Measurements from ENCODE around the gene APC2. TPM values are rescaled to one million over a fixed set of nuclear protein-coding genes. Genes with fewer than 3 reads are reported as not detected.
A peak's percentile ranks its signal among the peaks of the same experiment; 100 is the strongest.

APC2 gene
- total RNA-seq, 1 experiment from 2014 or later, result not detected

DNA sequence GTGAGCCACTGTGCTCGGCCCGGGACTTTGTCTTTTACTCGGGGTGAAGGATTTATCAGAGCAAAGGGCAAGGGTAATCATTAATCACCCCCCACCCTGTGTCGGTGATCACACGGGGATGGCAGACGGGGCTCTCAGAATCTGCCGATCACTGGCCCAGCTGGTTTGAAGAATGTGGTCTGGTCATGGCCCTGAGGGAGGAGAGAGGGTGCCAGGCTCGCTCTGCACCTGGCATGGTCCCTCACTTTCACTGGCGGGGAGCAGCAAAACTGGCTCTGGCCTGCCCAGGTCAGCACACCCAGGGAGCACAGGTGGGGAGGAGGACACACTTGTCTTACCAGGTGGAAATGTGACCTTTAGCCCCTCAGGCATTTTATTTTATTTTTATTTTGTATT, 51.3 kb downstream of the APC2 start:
- DNase-seq (ENCODE audit: low read depth), result no peak
- in situ Hi-C loops (cut with HindIII; ENCODE audit: low pct_unique_long_range_greater_than_20kb, low sequenced_read_pairs), result no loop called here

DNA sequence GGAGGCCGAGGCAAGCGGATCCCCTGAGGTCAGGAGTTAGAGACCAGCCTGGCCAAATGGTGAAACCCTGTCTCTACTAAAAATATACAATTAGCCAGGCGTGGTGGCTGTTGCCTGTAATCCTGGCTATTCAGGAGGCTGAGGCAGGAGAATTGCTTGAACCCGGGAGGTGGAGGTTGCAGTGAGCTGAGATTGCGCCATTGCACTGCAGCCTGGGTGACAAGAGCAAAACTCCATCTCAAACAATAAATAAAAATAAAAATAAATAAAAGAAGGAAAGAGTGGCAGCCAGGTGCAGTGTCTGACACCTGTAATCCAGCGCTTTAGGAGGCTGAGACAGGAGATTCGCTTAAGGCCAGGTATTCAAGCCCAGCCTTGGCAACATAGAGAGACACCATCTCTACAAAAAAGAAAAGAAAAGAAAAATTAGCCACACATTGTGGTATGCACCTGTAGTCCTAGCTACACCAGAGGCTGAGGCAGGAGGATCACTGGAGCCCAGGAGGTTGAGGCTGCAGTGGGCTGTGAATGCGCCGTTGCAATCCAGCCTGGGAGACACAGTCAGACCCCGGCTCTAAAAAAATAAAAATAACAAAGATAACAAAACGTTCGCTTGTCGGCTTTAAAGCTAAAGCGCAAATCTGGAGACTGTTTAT, 52.6 kb downstream of the APC2 start:
- in situ Hi-C loops (cut with HindIII; ENCODE audit: low pct_unique_long_range_greater_than_20kb, low sequenced_read_pairs), result no loop called here
- DNase-seq (ENCODE audit: low read depth), result no peak

DNA sequence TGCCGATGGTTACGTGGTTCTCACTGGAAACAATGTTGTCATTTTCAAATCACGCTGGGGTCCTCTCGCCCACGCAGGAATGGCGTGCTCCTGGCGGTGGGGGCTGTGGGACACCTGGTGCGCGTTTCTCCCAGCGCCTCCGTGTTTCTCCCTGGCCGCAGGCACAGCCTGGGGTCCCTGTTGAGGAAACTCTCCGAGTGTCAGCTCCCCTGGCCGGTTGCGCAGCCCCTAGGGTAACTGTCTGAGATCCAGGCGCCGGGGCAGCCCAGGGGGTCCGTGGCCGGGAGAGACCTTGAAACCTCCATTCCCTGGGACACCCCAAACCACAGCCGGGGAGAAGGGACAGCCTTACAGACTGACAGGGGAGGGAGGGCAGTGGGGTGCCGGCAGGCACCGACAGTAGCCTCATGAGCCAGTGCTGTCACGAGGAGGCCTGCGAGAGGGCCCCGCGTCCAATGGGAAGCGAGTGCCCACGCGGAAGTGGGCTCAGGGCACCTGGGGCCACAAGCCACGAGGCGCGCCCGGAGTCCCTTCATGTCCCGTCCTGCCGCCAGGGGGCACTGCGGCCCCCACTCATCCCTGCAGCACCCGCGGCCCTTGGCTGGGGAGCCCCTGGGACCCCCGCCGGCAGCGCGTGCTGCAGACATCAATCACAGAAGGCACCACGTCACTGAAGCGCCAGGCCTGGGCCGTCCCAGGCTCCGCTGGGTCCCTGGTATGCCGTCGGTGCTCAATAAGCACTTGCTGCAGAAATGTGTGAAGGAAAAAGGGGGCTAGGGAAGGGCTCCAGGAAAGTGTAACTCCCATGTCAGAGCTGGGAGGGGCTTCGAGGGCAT, 53.4 kb downstream of the APC2 start:
- DNase-seq (ENCODE audit: low read depth), result no peak
- in situ Hi-C loops (cut with HindIII; ENCODE audit: low pct_unique_long_range_greater_than_20kb, low sequenced_read_pairs), result no loop called here

DNA sequence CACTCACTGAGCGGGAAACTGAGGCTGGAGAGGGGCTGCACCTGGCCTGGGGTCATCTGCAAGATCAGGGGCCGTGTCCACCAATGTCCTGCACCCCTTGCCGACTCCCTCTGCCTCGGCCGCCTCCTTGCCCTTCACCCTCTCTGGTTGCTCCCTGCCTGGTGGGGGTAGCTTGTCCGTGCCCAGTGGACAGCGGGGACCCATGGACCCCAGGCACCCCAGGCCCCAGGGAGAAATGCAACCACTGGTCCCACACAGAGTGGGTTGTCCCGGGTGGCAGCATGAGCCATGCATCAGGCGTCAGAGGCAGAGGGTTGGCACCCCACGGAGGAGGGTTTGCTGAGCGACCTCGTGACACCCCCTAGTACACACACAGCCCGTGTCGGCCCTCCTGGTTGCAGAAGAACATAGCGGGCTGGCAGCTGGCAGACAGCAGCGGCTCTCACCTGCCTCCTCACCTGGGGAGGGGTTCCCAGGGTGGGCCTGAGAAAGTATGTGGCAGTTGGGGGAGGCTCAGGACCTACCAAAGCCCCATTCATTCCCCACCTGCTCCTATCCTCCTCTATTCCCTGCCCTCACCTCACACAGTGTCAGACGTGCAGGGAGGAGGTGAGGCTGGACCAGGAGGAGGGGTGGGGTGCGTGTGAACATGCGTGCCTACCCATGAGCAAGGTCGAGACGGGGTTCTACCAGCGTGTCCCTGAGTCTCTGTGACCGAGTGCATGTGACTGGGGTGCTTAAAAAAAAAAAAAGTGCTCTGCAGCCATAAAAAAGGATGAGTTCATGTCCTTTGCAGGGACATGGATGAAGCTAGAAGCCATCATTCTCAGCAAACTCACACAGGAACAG, 54.2 kb downstream of the APC2 start:
- no peak for DNase-seq (ENCODE audit: low read depth)
- in situ Hi-C loops (cut with HindIII; ENCODE audit: low pct_unique_long_range_greater_than_20kb, low sequenced_read_pairs), result no loop called here

DNA sequence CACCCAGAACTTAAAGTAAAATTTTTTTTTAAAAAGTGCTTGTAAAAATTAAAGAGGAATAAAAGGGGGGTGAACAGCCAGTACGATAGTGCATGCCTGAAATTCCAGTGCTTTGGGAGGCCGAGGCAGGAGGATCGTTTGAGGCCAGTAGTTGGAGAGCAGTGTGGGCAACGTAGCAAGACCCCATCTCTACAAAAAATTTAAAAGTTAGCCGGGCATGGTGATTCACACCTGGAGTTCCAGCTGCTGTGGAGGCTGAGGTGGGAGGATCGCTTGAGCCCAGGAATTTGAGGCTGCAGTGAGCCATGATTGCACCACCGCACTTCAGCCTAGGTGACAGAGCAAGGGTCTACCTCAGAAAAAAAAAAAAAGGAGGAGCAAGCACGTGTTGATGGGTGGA, 55.1 kb downstream of the APC2 start:
- DNase-seq (ENCODE audit: low read depth), result no peak
- in situ Hi-C loops (cut with HindIII; ENCODE audit: low pct_unique_long_range_greater_than_20kb, low sequenced_read_pairs), result no loop called here

DNA sequence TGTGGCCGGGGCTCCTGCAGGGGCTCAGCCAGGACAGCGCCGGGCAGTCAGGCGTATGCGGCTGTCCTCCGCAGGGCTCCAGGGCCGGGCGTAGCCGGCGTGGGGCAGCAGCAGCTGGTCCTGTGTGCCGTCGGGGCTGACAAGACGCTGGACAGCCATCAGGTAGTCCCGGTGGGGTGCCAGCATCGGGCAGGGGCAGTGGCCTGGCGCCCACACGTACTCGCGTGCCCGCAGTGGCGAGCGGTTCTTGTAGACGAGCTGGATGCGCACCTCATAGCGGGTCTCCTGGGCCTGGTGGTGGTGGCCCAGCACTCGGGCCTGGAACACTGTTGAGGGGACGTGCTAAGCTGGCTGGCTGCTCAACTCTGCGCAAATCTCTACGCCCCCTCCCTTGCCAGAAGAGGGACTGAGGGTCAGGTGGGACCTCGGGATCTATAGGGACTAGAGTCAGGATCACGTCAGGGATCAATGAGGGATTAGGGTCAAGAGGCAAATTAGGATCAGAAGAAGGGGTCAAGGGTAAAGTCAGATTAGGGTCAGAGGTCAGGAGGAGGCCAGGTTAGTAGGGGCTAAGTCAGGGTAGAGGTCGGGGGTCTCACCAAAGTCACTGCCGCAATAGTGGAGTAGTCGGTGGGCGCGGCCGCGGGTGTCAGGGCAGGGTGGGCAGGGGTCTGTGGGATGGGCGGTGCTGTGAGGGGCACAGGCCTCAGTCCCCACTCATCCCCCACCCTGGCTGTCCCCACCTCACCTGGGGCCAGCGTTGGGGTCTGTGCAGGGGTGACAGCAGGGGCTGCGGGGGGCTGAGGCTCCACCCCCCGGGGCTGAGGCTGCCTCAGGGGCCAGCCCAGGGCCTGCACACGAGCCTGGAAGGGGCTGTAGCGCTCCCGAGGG, 56.3 kb downstream of the APC2 start:
- DNase-seq (ENCODE audit: low read depth), result no peak
- in situ Hi-C loops (cut with HindIII; ENCODE audit: low pct_unique_long_range_greater_than_20kb, low sequenced_read_pairs), result no loop called here

DNA sequence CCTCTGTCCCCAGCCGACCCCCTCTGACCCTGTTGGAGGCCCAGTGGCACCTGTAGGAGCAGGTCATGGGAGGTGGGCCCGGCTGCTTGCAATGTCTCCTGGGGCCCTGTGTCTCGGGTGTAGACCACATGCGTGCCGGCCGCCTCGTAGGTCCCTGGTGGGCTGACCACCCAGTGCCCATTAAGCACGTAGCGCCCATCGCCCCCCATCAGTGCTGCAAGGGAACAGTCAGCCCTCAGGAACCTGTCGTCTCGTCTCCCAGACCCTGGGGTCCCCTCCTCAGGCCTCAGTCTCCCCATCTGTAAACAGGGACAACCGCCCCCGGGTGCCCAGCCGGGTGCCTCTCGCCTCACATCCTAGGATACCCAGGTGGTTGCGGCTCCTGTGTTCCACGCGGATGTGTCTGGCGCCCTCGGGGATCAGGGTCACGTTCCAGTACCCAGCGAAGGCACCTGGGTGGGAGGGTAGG, 57.3 kb downstream of the APC2 start:
- DNase-seq (ENCODE audit: low read depth), result no peak
- in situ Hi-C loops (cut with HindIII; ENCODE audit: low pct_unique_long_range_greater_than_20kb, low sequenced_read_pairs), result no loop called here

DNA sequence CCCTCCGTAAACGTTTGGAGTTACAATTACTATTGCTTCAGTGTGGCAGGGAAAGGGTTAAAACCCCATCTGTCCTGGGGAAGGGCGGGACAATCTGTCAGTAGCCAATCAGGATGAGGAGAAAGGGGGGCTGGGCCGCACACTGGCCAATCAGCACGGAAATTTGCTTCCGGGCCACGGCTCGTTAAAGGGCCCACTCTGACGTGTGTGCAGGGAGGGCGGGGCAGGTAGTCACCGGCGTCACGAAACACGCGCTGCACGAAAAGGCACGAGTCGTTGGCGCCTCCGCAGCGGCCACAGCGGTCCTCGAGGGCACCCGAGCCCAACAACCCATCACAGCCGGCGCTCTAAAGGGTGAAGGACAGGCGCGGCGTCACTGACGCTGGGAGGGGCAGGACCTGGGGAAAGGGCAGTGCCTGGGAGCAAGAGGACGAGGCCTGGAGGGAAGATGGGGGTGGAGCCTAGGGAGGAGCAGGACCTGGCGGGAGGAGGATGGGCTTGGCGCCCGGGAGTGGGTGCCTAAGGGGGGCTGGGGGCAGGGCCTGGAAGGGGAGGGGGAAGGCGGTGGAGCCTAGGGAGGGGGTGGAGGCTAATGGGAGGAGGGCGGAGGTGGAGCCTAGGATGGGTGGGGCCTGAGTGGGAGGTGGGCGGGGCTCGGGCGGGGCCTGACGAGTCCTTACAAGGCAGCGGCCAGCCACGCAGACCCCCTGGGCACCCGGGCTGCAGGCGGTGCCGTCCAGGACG, 58.0 kb downstream of the APC2 start:
- in situ Hi-C loops (cut with HindIII; ENCODE audit: low pct_unique_long_range_greater_than_20kb, low sequenced_read_pairs), result no loop called here
- DNase-seq (ENCODE audit: low read depth), result peak; percentile 94

DNA sequence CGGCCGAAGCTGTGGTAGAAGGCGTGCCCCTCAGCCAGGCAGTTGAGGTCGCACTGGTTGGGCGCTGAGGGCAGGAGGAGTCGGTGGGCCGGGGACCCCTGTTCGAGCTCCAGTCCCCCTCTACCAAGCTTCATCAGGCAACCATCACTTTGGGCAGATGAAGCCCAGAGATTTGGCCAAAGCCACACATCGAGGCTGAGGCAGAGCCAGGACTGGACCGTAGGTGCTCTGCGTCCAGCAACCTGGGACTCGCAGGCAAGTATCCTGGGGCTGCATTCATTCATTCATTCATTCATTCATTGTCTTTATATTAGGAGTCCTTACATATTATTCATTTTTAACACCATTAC, 58.6 kb downstream of the APC2 start:
- DNase-seq (ENCODE audit: low read depth), result peak; percentile 40
- in situ Hi-C loops (cut with HindIII; ENCODE audit: low pct_unique_long_range_greater_than_20kb, low sequenced_read_pairs), result no loop called here

DNA sequence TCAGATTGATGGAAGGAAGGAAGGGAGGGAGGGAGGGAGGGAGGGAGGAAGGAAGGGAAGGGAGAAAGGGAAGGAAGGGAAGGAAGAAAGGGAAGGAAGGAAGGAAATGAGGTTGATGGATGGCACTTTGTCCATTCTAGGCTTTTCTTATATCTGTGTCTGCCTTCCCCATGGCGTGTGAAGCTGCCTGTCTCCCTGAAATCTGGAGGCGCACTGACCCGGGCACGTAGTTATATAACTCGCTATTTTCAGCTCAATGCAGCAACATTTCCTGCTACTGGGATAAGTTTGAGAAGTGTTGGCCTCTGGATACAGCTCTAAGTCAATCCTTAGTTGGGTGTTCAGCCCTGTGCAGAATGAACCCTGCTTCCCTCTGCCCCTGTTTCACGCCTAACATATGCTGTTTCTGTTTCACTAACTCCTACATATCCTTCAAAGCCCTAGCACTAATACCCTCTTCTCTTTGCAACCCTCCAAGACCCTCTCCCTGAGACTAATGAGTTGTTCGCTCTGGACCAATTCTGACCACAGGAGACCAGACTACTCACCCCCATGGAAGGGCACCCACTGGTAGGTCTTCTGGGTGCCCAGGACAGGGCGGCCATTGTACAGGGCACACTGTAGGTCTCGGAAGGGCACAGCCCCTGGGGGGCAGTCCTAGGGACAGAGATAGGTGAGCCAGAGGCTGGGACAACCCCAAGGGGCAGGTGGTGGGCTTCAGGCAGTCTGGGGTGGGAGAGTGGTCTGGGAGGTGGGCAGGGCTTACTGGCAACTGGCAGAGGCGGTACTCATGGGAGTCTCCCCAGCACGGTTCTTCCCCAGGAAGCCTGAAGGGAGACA, 59.9 kb downstream of the APC2 start:
- in situ Hi-C loops (cut with HindIII; ENCODE audit: low pct_unique_long_range_greater_than_20kb, low sequenced_read_pairs), result no loop called here

DNA sequence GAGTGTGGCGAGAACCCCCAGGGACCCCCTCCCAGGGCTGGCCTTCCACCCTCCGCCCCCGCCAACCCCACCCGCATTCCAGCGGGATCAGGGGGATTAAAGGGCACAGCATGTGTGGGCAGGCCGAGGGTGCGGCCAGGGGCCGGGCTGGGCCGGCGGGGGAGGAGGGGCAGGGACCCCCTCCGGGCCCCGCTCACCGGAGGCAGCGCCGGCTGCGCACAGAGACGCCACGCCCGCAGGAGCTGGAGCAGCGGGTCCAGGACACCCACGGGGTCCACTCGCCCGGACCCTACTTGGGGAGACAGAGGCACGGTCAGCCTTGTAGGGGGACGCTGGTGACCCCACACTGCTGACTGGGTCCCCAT, 60.5 kb downstream of the APC2 start:
- in situ Hi-C loops (cut with HindIII; ENCODE audit: low pct_unique_long_range_greater_than_20kb, low sequenced_read_pairs), result no loop called here
- no peak for DNase-seq (ENCODE audit: low read depth)

More for the DNA sequence above, 59.9 kb downstream of the APC2 start:
- no peak for DNase-seq (ENCODE audit: low read depth)

DNA sequence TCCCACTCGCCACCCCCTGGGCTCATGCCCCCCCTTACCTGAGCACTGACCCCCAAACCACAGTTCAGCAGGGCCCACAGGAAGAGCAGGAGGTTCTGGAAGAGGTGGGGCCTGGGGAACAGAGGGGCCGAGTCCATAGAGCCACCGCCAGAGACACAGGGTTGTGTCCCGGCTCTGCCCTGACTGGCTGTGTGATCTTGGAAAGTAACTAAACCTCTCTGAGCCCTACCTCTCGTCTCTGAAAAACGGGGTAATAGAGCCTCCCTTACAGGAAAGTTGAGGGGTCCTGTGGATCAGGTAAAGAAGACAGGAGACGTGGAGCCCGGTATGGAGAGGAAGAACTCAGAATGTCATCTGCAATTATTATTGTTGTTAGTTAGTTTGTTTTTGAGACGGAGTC, 60.9 kb downstream of the APC2 start:
- DNase-seq (ENCODE audit: low read depth), result no peak
- in situ Hi-C loops (cut with HindIII; ENCODE audit: low pct_unique_long_range_greater_than_20kb, low sequenced_read_pairs), result no loop called here

DNA sequence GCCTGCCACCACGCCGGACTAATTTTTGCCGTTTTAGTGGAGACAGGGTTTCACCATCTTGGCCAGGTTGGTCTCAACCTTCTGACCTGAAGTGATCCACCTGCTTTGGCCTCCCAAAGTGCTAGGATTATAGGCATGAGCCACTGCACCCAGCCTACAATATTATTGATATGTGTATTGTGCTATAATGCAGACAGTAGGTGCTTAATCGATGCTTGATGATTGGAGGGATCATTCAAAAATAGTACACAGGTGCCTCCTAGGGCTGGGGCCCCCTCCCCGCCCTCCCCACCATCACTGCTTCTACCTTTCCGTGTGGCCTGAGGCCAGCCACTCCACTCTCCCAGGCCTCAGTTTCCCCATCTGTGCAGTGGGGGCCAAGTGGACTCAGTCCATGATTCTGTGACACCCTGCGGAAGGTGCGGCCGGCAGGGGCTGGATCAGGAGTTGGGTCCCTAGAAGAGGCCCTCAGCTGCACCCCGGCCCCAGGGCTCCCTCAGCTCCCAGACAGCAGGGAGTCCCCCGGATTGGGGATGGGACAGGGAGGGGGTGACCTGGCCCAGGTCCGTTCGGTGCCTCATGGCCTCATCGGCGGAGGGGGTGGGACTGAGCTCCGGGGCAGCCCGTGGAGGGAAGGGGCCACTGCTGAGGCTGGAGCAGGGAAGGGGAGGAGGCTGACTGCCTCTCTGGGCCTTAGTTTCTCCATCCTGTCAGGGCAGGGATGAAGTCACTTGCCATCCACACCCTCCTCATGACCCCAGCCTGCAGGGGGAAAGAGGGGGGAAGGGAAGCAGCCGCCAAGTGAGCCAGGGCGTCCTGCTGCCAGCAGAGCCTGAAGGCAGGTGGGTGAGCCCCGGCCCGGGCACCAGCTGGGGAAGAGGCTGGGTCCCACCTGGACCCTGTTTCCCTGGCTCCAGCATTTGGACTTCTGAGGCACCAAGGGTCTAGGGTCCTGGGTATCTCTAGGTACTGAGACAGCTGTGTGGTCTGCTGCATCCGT, 61.7 kb downstream of the APC2 start:
- in situ Hi-C loops (cut with HindIII; ENCODE audit: low pct_unique_long_range_greater_than_20kb, low sequenced_read_pairs), result no loop called here
- no peak for DNase-seq (ENCODE audit: low read depth)

DNA sequence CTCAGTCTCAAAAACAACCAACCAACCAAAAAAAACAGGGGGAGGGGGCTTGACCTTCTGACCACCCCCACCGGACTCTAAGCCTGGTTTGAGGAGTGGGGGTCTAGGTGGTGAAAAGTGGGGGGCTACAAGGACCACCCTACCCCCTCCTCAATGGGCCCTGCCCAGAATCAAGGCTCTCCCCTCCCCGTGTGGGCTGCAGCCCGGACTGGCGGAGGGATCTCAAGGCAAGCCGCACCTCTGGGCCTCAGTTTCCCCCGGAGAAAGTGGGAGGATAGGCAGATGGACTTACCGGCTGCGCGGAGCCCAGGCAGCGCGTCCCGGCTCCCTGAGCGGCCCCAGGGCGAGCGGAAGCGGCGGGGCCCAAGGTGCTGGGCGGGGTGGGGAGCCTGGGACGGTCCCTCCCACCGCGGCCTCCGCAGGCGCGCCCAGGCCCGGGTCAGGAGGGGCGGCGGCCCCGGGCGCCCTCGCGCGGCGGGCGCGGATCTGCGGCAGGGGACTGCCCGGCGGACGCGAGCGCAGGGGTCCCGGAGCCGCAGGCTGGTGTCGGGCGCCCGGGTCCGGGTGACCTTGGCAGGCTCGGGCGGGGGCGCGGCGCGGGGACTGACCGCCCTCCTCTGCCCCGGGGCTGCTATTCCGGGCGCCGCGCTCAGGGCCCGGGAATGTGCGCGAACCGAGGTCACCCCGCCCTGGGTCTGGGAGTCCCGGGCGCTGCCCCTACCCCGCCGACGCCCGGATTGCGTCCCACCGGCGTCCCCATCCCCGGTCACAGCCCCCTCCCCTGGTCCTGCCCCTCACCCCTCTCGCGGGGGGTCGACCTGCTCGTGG, 63.0 kb downstream of the APC2 start, which contains the start of gene ADAMTSL5:
Gene ADAMTSL5, minus strand, starts transcription at position 349 of the 828 bp plus-strand sequence. CDS start 2,076 bp downstream, outside the sequence.
- DNase-seq (ENCODE audit: low read depth), result no peak
- in situ Hi-C loops (cut with HindIII; ENCODE audit: low pct_unique_long_range_greater_than_20kb, low sequenced_read_pairs), result no loop called here

Measured in Caki2 (cell line).